ENCODE data around the gene MILR1.
"Not testable (repeated sequence)": the region's sequence is repeated elsewhere in the genome, so short reads cannot be mapped to it uniquely, and the experiment has no call there.

MILR1 gene, protein sequence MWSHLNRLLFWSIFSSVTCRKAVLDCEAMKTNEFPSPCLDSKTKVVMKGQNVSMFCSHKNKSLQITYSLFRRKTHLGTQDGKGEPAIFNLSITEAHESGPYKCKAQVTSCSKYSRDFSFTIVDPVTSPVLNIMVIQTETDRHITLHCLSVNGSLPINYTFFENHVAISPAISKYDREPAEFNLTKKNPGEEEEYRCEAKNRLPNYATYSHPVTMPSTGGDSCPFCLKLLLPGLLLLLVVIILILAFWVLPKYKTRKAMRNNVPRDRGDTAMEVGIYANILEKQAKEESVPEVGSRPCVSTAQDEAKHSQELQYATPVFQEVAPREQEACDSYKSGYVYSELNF

DNA sequence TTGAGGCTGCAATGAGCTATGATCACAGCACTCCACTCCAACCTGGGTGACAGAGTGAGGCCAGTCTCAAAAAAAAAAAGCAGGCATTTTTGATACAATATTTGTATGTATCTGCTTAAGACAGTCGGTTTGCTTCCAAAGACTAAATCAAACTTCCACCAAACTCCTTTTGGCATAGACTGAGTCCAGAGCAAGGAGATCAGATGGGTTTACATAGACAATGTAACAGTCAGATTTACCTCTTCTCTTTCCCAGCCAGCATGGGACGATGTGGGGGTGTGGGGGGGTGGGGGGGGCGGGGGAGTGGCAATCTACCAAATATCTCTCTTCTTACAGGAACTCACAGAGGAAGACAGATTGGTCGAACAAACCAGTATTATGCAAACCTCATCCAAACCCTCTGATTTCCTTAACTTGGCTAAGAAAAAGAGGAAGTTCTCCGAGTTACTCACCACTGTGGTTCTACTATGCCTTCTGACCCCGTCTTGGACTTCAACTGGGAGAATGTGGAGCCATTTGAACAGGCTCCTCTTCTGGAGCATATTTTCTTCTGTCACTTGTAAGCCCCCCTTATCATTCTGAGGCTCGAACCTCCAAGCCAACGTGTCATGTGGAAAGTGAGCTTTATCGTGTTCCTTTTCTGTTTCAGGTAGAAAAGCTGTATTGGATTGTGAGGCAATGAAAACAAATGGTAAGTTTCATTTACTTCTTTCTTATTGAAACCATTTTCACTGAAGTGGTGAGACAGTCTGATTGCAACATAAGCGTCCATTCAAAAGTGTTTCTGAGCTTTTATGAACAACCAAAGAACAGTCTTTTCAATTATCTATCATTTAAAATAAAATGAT lies at the start of gene MILR1:
Gene MILR1, plus strand, starts transcription at position 451 of the 848 bp plus-strand sequence. Its CDS starts 54 bp downstream, at position 505.
- no peak for DNase-seq (ENCODE audit: low spot score)

- no peak for DNase-seq (ENCODE audit: low spot score)
Observed at GRCh38 chr17:64399767-64400156, 49.2 kb upstream of the MILR1 start.

DNA sequence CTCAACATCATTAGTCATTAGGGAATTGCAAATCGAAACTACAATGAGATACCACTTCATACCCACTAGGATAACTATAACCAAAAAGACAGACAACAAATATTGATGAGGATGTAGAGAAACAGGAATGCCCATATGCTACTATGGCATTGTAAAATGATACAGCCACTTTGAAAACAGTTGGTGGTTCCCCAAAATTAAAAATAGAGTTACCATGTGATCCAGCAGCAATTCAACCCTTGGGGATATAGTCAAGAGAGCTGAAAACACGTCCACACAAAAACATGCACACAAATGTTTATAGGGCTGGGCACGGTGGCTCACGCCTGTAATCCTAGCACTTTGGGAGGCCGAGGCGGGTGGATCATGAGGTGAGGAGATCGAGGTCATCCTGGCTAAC lies 48.3 kb upstream of the MILR1 start:
- no peak for DNase-seq (ENCODE audit: low spot score)

- DNase-seq (ENCODE audit: low spot score) = no peak
Observed at GRCh38 chr17:64401244-64401860, 47.6 kb upstream of the MILR1 start.

- no peak for DNase-seq (ENCODE audit: low spot score)
Observed at GRCh38 chr17:64401941-64402340, 47.0 kb upstream of the MILR1 start.

DNA sequence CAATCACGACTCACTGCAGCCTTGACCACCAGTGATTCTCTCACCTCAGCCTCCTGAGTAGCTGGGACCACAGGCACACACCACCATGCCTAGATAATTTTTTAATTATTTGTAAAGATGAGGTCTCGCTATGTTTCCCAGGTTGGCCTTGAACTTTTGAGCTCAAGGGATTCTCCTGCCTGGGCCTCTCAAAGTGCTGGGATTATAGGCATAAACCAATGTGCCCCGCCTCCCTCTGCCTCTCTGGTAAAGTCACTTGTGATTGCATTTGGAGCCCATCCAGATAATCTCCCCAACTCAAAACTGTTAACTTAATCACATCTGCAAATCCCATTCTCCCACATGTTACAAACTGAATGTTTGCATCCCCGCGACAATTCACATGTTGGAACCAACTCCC lies 46.4 kb upstream of the MILR1 start:
- DNase-seq (ENCODE audit: low spot score) = no peak

GRCh38 chr17:64403881-64404460 lies 44.9 kb upstream of the MILR1 start:
- no peak for DNase-seq (ENCODE audit: low spot score)

DNA sequence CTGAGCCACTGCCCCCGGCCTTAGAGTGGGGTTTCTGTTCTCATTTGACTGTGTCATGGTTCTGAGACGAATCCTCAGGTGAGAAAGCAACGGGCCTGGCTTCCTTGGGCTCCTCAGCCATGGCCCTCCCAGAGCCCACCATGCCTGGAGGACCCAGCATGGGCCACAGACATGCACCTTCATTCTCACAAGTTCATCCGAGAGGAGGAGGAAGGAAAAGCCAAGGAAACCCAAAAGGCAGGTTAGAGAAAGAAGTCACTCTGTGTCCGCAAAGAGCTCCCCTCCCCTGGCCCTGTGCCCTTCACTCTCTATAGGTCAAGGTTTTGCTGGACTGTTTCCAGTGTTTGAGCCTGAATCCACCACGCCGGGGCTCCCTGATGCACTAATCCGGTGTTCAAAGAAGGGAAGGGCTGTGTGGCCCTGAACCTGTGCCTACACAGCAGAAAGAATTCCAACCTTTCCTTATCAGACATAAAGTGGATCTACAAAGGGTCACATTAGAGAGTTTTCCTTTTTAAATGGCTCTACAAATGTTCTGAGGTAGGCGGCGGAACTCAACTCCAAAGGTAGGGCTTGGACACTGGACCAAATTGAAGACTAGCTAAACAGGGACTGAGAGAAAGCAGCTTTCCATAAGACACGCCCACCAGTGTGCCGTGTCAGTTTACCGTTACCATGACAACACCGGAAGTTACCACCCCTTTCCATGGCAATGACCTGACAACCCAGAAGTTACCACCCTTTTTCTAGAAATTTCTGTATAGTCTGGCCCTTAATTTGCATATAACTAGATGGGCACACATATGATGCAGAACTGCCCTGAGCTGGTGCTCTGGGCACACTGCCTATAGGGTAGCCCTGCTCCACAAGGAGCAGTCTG lies 42.4 kb upstream of the MILR1 start:
- no peak for DNase-seq (ENCODE audit: low spot score)

DNA sequence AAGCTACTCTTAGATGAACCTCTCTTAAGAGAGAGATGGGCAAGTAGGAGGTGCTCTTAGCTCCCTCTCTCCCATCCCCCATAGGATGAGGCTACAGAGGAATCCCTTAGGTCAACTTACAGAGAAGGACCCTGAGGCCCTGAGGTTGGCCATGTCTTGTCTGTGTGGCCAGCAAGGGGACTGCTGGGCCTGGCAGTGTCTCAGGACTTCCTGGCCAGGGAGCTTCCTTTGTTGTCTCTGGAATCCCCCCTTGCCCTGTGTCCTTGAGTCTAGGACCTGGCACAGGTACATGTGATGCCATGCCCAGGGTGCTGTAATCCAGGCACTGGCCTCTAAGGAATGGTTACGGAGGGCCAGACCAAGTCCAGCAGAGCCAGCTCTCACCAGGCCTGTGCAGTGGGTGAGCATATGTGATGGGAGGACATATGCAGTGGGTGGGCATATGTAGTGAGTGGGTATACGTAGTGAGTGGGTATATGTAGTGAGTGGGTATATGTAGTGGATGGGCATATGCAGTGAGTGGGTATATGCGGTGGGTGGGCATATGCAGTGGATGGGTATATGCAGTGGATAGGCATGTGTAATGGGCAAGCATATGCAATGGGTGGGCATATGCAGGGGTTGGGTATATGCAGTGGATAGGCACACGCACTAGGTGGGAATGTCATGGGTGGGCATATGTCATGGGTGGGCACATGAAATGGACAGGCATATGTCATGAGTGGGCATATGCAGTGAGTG lies 38.0 kb upstream of the MILR1 start:
- no peak for DNase-seq (ENCODE audit: low spot score)

DNA sequence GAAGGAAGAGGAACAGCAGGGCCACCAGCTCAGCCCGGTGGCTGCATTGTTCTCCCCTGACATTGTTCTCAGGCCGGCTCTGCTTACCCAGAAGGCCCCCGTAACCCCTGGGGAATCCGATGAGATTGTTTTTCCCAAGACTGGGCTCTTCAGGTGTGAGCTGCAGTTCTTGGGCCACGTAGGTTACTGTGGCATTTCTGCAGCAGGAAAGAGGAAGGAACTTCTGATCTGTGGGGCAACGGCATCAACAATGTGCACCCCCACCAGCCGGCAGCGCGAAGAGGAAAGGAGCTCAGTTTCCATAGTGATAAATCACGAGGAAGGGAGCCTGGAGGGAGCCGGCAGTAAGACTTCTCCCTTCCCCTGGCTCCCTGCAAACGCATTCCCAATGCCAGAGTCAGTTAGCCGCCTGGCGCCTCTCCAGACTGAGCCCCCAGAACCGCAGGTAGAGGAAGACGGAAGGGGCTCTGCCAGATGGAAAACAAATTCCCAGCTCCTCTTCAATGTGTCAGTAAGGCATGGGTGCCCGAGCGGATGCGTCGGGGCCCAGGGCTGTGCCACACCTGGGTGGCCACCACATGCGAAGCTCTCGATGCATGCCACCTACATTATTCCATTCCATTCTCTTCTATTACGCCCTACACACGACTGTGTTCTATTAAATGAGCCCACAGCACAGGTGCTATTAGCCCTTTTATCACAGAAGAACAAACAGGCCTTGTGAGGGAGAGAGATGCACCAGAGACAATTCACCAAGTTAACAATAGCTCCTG lies 36.7 kb upstream of the MILR1 start:
- DNase-seq (ENCODE audit: low spot score) = no peak

DNA sequence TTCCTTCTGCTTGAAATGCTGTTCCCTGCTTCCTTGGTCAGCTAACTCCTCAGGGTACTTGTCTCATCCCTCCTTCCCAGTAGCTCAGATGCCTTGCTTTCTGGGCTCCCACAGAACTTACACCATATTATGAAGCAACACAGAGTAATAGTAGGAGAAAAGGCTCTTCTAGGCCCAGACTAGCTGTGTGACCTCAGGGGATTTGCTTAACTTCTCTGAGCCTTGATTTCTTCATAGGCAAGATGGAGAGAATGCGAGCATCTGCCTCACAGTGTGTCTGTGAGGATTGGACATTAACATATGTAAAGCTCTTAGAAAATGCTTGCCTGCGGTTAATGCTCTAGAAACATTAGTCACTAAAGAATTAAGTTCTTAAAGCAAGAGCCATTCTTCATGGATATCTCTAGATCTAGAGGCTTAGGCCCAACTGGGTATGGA lies 36.0 kb upstream of the MILR1 start:
- DNase-seq (ENCODE audit: low spot score) = no peak

GRCh38 chr17:64413513-64413912 lies 35.4 kb upstream of the MILR1 start:
- no peak for DNase-seq (ENCODE audit: low spot score)

DNA sequence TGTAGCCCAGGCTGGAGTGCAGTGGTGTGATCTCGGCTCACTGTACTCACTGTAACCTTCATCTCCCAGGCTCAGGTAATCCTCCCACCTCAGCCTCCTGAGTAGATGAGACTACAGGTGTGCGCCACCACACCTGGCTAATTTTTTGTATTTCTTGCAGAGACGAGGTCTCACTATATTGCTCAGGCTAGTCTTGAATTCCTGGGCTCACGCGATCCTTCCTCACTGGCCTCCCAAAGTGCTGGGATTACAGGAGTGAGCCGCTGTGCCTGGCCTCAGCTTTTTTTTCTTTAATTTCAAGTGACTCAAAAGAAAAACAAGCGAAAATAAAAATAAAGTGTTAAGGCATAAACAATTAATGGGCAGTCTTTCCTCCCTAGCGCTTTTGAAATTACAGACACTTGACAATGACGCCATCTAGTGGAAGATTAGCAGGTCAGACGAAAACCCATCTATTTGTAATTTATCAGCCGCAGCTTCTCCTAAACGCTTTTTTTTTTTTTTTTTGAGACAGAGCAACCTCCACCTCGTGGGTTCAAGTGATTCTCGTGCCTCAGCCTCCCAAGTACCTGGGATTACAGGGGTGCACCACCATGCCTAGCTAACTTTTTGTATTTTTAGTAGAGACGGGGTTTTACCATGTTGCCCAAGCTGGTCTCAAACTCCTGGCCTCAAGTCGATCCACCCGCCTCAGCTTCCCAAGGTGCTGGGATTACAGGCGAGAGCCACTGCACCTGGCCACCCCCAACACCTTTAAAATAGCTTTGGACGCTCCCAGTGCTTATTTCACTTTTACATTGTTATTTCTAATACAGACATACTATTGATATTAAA lies 30.2 kb upstream of the MILR1 start:
- peak; percentile 55 for DNase-seq (ENCODE audit: low spot score)

DNA sequence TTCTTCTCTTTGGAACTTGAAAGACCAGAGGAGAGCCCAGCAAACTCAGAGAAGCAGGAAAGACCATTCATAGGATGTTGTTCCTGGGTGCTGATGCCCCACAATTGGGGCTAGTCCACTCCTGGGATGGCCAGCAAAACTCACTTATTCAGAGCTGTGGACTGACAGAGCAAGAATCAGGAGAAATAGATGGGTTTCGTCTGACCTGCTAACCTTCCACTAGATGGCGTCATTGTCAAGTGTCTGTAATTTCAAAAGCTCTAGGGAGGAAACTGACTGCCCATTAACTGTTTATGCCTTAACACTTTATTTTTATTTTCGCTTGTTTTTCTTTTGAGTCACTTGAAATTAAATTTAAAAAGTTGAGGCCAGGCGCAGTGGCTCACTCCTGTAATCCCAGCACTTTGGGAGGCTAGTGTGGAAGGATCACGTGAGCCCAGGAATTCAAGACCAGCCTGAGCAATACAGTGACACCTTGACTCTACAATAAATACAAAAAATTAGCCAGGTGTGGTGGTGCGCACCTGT lies 28.7 kb upstream of the MILR1 start:
- peak; percentile 80 for DNase-seq (ENCODE audit: low spot score)

GRCh38 chr17:64422121-64422520 lies 26.8 kb upstream of the MILR1 start:
- not testable (repeated sequence) for DNase-seq (ENCODE audit: low spot score)

GRCh38 chr17:64423881-64424280 lies 25.0 kb upstream of the MILR1 start:
- no peak for DNase-seq (ENCODE audit: low spot score)

- no peak for DNase-seq (ENCODE audit: low spot score)
Observed at GRCh38 chr17:64424324-64424849, 24.5 kb upstream of the MILR1 start.

DNA sequence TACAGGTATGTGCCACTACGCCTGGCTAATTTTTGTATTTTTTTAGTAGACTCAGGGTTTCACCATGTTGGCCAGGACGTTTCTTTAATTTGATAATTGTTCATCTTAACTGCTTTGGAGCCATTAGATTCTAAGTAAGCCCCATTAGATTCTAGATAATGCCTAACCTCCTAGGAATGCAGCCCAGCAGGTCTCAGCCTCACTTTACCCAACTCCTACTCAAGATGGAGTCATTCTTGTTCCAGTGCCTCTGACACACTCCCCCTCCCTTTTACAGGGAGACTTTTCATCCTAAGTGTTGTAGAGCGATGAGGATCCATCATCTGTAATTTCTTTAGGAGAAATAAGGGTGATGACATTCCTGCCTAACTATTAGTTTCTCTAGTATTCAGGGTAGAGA lies 23.7 kb upstream of the MILR1 start:
- no peak for DNase-seq (ENCODE audit: low spot score)

- DNase-seq (ENCODE audit: low spot score) = no peak
Observed at GRCh38 chr17:64426596-64426995, 22.3 kb upstream of the MILR1 start.
